Kidney (tissue), 14 donors: ENCODE measurements around the gene SQSTM1. TPM values are rescaled to one million over a fixed set of nuclear protein-coding genes. Genes with fewer than 3 reads are reported as not detected.

Experiments
- DNase-seq, 5 donors: peaks; one replicate each; pipeline ENCODE4 v3.0.0-alpha.2; 2013 to 2020
- FAIRE-seq: peaks from 2 replicates; lab custom pipeline; 2012; peaks lifted over from hg19 to GRCh38; lab: Jason Lieb, UNC
- H3K27ac ChIP-seq, 2 donors: one replicate each; pipeline ENCODE4 v1.7.0; 2013; ENCODE audit warnings: low read depth in 2 of 2, low read length in 2 of 2, inconsistent platforms in 1 of 2
- H3K27me3 ChIP-seq: one replicate; pipeline ENCODE4 v1.7.1; 2013; ENCODE audit warnings: low read length, inconsistent platforms; ENCODE audit not compliant: control insufficient read depth, insufficient read depth
- H3K36me3 ChIP-seq, 3 donors: one replicate each; pipeline versions ENCODE4 v1.7.0 to v1.7.1; 2013; ENCODE audit warnings: low read length in 3 of 3, control low read depth in 1 of 3, inconsistent platforms in 1 of 3; ENCODE audit not compliant: insufficient read depth in 3 of 3, control insufficient read depth in 2 of 3
- H3K4me1 ChIP-seq, 3 donors: one replicate each; pipeline versions ENCODE4 v1.7.0 to v1.7.1; 2013; ENCODE audit warnings: low read length in 3 of 3, inconsistent platforms in 1 of 3, low read depth in 1 of 3; ENCODE audit not compliant: control insufficient read depth in 2 of 3, insufficient read depth in 2 of 3
- H3K4me3 ChIP-seq, 3 donors: one replicate each; pipeline versions ENCODE4 v1.7.0 to v1.8.1; 2013; ENCODE audit warnings: low read length in 3 of 3, control low read depth in 1 of 3, inconsistent platforms in 1 of 3
- H3K9ac ChIP-seq, 3 donors: one replicate each; pipeline versions ENCODE4 v1.7.0 to v1.7.1; 2013; ENCODE audit warnings: low read length in 3 of 3, control low read depth in 1 of 3, inconsistent platforms in 1 of 3
- H3K9me3 ChIP-seq, 3 donors: one replicate each; pipeline versions ENCODE4 v1.7.0 to v1.7.1; 2013; ENCODE audit warnings: low read length in 3 of 3, control low read depth in 1 of 3, inconsistent platforms in 1 of 3; ENCODE audit not compliant: control insufficient read depth in 2 of 3, insufficient read depth in 1 of 3
- CTCF ChIP-seq: IDR thresholded peaks from 3 replicates; pipeline ENCODE4 v1.5.1; 2012; ENCODE audit warnings: mild to moderate bottlenecking, moderate library complexity, borderline replicate concordance; ENCODE audit not compliant: insufficient read depth; ENCODE audit errors: extremely low read depth
- intact Hi-C: fragments of 100-400 bp; cut with DNase I; formaldehyde crosslinking; loops from one replicate; pipeline ENCODE4 v1.11.1; 2022
- microRNA-seq: library from miRNA; unstranded; fragments of <30 nt; microRNA quantifications from one replicate; pipeline ENCODE4 v1.2.0, GENCODE V29; 2020
- polyA plus RNA-seq: library from polyadenylated mRNA; stranded (reverse); fragments of 350-450 nt; fragmentation: Illumina TruSeq; extraction: RNeasy Lipid Tissue Mini Kit (QIAGEN cat#74804); gene quantifications from one replicate; pipeline ENCODE4 v1.2.3, GENCODE V29; 2014; ENCODE audit warnings: low read depth, low replicate concordance; ENCODE audit not compliant: insufficient read depth
- total RNA-seq: library from RNA; stranded (reverse); fragmentation: NEBNext Ultra II Directional; extraction: Animal tissue kit (Norgen Biotek cat#: 25700); gene quantifications from one replicate; pipeline ENCODE4 v1.2.1, GENCODE V29; 2021
- donor health status: control.
- donor health status: control.
- donor health status: control.
- donor health status: control.
- donor health status: control.
- donor health status: DM: yes; HTN: yes; CAD: no.
- donor health status: Normal renal cell carcinoma (clear cell type).

Gene SQSTM1
- total and polyA plus RNA-seq, 2 donors from 2014 or later, result 249 to 309 TPM

GRCh38 chr5:179887095-179887494 is 66.4 kb downstream of the SQSTM1 start:
- intact Hi-C loops, result no loop called here

More at GRCh38 chr5:179887095-179887494, 66.4 kb downstream of the SQSTM1 start:
- Histone ChIP-seq H3K4me3 (no peak overlapping the region), H3K27ac (no peak overlapping the region), H3K9me3 (peaks cover 0 to 5% (median 0%) of the 10 kb centered on the region in 3 donors), H3K36me3 (peaks cover 7 to 51% (median 38%) of the 10 kb centered on the region in 3 donors), H3K4me1 (no peaks in the 10 kb centered on the region), H3K9ac (no peak overlapping the region), H3K27me3 (no peaks in the 10 kb centered on the region)
- FAIRE-seq, result no peak
- DNase-seq, result peak in 1 of 5 donors; percentile 18
- TF ChIP-seq CTCF, result no peak

Small RNA genes within 50 kb of the gene (microRNA-seq; reads per million reads assigned to microRNA genes)
- gene MIR1229, result 1.4 reads per million

Other genes with a start within 250 kb of the SQSTM1 start
- gene HNRNPH1, start 197.2 kb upstream of the SQSTM1 start, total RNA-seq, result 564 TPM
- 191 TPM for gene HNRNPH1, start 197.2 kb upstream of the SQSTM1 start, polyA plus RNA-seq
- gene CBY3, start 139.9 kb upstream of the SQSTM1 start, total RNA-seq, result not detected
- gene CBY3, start 139.9 kb upstream of the SQSTM1 start, polyA plus RNA-seq, result not detected
- 824 TPM for gene CANX, start 121.9 kb upstream of the SQSTM1 start, total RNA-seq
- 208 TPM for gene CANX, start 121.9 kb upstream of the SQSTM1 start, polyA plus RNA-seq
- 26.8 TPM for gene MAML1, start 88.1 kb upstream of the SQSTM1 start, total RNA-seq
- gene MAML1, start 88.1 kb upstream of the SQSTM1 start, polyA plus RNA-seq, result 5.3 TPM
- 30.6 TPM for gene LTC4S, start 26.9 kb upstream of the SQSTM1 start, total RNA-seq
- 20.1 TPM for gene LTC4S, start 26.9 kb upstream of the SQSTM1 start, polyA plus RNA-seq
- 174 TPM for gene MGAT4B, start 14.0 kb upstream of the SQSTM1 start, total RNA-seq
- gene MGAT4B, start 14.0 kb upstream of the SQSTM1 start, polyA plus RNA-seq, result 79.4 TPM
- 36.6 TPM for gene MRNIP, start 37.9 kb downstream of the SQSTM1 start, total RNA-seq
- 25.3 TPM for gene MRNIP, start 37.9 kb downstream of the SQSTM1 start, polyA plus RNA-seq
- gene TBC1D9B, start 87.0 kb downstream of the SQSTM1 start, total RNA-seq, result 117 TPM
- gene TBC1D9B, start 87.0 kb downstream of the SQSTM1 start, polyA plus RNA-seq, result 49.5 TPM